Nephron (organoid): ENCODE results near the gene ISLR.

ENCODE experiments used
- H3K27ac Mint-ChIP-seq, 3 experiments: 2 replicates each; pipeline ENCODE4 v1.8.0; 2020; ENCODE audit warnings: mixed read lengths in 3 of 3, mild to moderate bottlenecking in 2 of 3, moderate library complexity in 1 of 3
- H3K27me3 Mint-ChIP-seq: 2 replicates; pipeline ENCODE4 v1.8.0; 2021; ENCODE audit warnings: low read depth, mild to moderate bottlenecking, moderate library complexity, mixed read lengths
- H3K36me3 Mint-ChIP-seq: 2 replicates; pipeline ENCODE4 v1.8.0; 2020; ENCODE audit warnings: low read depth, mixed read lengths
- H3K4me1 Mint-ChIP-seq: 2 replicates; pipeline ENCODE4 v1.8.0; 2020; ENCODE audit warnings: mixed read lengths
- H3K4me3 Mint-ChIP-seq, 3 experiments: 2 replicates each; pipeline ENCODE4 v1.8.0; 2020; ENCODE audit warnings: mild to moderate bottlenecking in 3 of 3, mixed read lengths in 3 of 3, moderate library complexity in 2 of 3
- H3K9me3 Mint-ChIP-seq: 2 replicates; pipeline ENCODE4 v1.8.0; 2020; ENCODE audit warnings: mixed read lengths
- CTCF ChIP-seq, 3 experiments: fragments of 200-600 bp; sonication (generic); IDR thresholded peaks; one replicate each; pipeline ENCODE4 v1.5.0; 2021; ENCODE audit warnings: antibody characterized with exemption in 3 of 3; ENCODE audit not compliant: unreplicated experiment in 3 of 3

The ISLR gene

GRCh38 chr15:74200412-74200815 lies 26.9 kb downstream of the ISLR start:
- no peak for TF ChIP-seq CTCF (IDR thresholded peaks at IDR 0.05; ENCODE audit: unreplicated experiment in 3 of 3)
- Mint-ChIP-seq H3K4me1 (peaks cover 80% of the 10 kb centered on the region), H3K9me3 (no peaks in the 10 kb centered on the region), H3K27me3 (peaks cover 4% of the 10 kb centered on the region), H3K4me3 (peak overlapping the region; percentile 84 to 90 (median 87)), H3K27ac (peak overlapping the region; percentile 97 to 99 (median 98)), H3K36me3 (no peaks in the 10 kb centered on the region)

- no peaks in the 10 kb centered on the region for H3K36me3 Mint-ChIP-seq
- peak overlapping the region; percentile 84 to 90 (median 87) for H3K4me3 Mint-ChIP-seq
- no peak for TF ChIP-seq CTCF (IDR thresholded peaks at IDR 0.05; ENCODE audit: unreplicated experiment in 3 of 3)
- H3K27me3 Mint-ChIP-seq, result peaks cover 4% of the 10 kb centered on the region
- no peaks in the 10 kb centered on the region for H3K9me3 Mint-ChIP-seq
- peak overlapping the region; percentile 97 to 99 (median 98) for H3K27ac Mint-ChIP-seq
- H3K4me1 Mint-ChIP-seq, result peaks cover 76% of the 10 kb centered on the region
These were observed 27.4 kb downstream of the ISLR start for GRCh38 chr15:74200871-74201419.

- Mint-ChIP-seq H3K36me3 (no peaks in the 10 kb centered on the region), H3K27me3 (peaks cover 4% of the 10 kb centered on the region), H3K4me1 (peaks cover 76% of the 10 kb centered on the region), H3K4me3 (peak overlapping the region; percentile 84 to 90 (median 87)), H3K27ac (peak overlapping the region; percentile 97 to 99 (median 98)), H3K9me3 (no peaks in the 10 kb centered on the region)
- no peak for TF ChIP-seq CTCF (IDR thresholded peaks at IDR 0.05; ENCODE audit: unreplicated experiment in 3 of 3)
These were observed 28.4 kb downstream of the ISLR start for GRCh38 chr15:74201710-74202420.

- H3K36me3 Mint-ChIP-seq, result no peaks in the 10 kb centered on the region
- peak within 1 kb of the TSS; percentile 97 to 99 (median 98) for H3K27ac Mint-ChIP-seq
- H3K4me3 Mint-ChIP-seq, result peak within 1 kb of the TSS; percentile 84 to 90 (median 87)
- peaks cover 83% of the 10 kb centered on the region for H3K4me1 Mint-ChIP-seq
- H3K9me3 Mint-ChIP-seq, result no peaks in the 10 kb centered on the region
- TF ChIP-seq CTCF (IDR thresholded peaks at IDR 0.05; ENCODE audit: unreplicated experiment in 3 of 3), result peak in 2 of 3 experiments; percentile 24 to 36
- peaks cover 4% of the 10 kb centered on the region for H3K27me3 Mint-ChIP-seq
These were observed 29.2 kb downstream of the ISLR start, which contains the start of gene STRA6 for GRCh38 chr15:74202452-74203401. Gene STRA6, minus strand, starts transcription at chr15:74202787. Its CDS starts 520 bp downstream, at chr15:74202267.

GRCh38 chr15:74203914-74204431 lies 30.5 kb downstream of the ISLR start:
- TF ChIP-seq CTCF (IDR thresholded peaks at IDR 0.05; ENCODE audit: unreplicated experiment in 3 of 3), result no peak
- Mint-ChIP-seq H3K4me3 (peak overlapping the region; percentile 84 to 90 (median 87)), H3K4me1 (peaks cover 91% of the 10 kb centered on the region), H3K27ac (peak overlapping the region; percentile 97 to 99 (median 98)), H3K36me3 (no peaks in the 10 kb centered on the region), H3K9me3 (no peaks in the 10 kb centered on the region), H3K27me3 (peaks cover 4% of the 10 kb centered on the region)
